VCaP (cell line): Measurements from ENCODE around the gene PGA5.
"Not testable (repeated sequence)": the region's sequence is repeated elsewhere in the genome, so short reads cannot be mapped to it uniquely, and the experiment has no call there.

ENCODE experiments used
- H3K27ac ChIP-seq: fragments of 450-650 bp; 2 replicates; pipeline ENCODE4 v1.5.1; 2017
- TF ChIP-seq, protein P1 (sequence below): fragments of 450-650 bp; conservative IDR thresholded peaks from 2 replicates; pipeline ENCODE4 v1.5.1; 2017; ENCODE audit warnings: mild to moderate bottlenecking, moderate library complexity

The PGA5 gene

DNA sequence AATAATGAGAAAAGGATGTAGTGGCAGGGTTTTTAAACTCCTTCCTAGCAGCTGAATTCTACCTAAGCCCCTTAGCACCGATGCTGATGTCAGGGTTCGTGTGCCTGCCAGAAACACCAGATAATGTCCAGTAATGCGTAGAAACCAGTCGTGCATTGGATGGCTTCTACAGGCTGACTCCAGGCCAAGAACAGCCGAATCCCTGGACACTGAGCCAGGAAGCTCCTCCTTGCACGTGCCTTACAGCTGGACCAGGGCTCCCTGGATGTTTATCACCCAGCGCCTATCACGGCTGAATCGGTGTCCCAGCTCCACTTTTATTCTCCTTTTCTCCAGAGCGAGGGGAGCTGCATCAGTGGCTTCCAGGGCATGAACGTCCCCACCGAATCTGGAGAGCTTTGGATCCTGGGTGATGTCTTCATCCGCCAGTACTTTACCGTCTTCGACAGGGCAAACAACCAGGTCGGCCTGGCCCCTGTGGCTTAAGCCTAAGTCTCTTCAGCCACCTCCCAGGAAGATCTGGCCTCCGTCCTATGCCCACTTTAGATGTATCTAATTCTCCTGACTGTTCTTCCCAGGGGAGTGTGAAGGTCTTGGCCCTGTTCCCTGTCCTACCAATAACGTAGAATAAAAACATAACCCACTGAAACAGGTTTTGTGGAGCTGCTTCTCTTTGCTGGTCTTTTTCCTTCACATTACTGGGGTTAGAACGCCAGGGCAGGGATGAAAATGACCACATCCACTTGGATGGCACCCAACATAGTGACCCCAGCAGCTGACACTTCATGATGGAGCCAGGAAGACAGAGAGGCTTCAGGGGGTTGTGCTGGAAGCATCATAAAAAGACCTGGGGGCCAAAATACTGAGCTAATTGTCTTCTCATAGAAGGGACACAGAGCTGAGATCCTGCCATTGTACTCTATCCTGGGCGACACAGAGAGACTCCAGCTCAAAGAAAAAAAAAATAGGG is 10.1 kb downstream of the PGA5 start:
- not testable (repeated sequence) for H3K27ac ChIP-seq

DNA sequence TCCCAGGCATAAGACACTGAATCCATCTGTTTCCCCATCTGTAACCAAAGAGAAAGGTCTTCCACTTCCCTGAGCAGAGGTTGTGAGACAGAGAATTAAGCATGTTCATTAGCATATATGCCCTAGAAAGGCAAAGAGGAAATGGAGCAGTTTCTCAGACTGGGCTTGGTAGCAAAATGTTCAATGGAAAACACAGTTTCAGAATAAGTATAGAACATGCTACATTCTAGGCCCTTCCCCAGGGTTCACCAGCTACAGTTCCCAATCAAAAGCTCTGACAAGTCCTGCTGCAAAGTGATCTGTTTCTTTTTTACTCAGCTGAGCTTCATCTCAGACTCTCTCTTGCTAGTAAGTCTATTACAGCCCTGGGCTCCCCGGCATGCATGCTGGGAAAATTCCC is 11.4 kb downstream of the PGA5 start:
- H3K27ac ChIP-seq, result not testable (repeated sequence)

DNA sequence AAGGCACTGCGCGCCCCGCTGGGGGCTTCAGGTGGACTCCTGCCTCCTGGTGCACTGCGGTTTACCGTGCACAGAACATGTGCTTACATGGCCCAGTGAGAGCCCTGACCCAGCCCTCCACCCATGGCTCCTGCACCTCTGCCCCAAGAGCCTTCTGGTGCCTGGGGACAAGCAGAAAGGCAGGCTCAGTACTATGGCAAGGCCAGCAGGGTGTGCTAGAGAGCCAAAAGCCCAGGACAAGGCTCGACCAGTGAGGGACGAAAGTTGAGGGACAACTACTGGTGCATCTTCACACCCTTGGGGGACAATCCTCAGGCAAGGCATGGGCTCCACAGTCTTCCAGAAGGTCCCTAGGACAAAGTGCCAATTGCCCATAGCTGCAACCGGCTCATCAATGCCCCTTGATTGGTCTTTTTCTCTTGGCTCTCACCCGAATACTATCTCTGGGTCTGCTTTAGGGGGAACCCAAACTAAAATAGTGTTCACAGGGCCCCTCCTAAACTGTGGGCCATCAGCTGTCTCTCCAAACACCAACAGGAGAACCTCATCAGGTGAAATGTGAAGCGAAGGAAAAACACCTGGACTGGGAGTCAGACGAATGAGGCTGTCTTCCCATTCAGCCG is 13.5 kb downstream of the PGA5 start:
- no peak overlapping the region for H3K27ac ChIP-seq
- TF ChIP-seq, protein P1, sequence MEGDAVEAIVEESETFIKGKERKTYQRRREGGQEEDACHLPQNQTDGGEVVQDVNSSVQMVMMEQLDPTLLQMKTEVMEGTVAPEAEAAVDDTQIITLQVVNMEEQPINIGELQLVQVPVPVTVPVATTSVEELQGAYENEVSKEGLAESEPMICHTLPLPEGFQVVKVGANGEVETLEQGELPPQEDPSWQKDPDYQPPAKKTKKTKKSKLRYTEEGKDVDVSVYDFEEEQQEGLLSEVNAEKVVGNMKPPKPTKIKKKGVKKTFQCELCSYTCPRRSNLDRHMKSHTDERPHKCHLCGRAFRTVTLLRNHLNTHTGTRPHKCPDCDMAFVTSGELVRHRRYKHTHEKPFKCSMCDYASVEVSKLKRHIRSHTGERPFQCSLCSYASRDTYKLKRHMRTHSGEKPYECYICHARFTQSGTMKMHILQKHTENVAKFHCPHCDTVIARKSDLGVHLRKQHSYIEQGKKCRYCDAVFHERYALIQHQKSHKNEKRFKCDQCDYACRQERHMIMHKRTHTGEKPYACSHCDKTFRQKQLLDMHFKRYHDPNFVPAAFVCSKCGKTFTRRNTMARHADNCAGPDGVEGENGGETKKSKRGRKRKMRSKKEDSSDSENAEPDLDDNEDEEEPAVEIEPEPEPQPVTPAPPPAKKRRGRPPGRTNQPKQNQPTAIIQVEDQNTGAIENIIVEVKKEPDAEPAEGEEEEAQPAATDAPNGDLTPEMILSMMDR, result peak; percentile 81

DNA sequence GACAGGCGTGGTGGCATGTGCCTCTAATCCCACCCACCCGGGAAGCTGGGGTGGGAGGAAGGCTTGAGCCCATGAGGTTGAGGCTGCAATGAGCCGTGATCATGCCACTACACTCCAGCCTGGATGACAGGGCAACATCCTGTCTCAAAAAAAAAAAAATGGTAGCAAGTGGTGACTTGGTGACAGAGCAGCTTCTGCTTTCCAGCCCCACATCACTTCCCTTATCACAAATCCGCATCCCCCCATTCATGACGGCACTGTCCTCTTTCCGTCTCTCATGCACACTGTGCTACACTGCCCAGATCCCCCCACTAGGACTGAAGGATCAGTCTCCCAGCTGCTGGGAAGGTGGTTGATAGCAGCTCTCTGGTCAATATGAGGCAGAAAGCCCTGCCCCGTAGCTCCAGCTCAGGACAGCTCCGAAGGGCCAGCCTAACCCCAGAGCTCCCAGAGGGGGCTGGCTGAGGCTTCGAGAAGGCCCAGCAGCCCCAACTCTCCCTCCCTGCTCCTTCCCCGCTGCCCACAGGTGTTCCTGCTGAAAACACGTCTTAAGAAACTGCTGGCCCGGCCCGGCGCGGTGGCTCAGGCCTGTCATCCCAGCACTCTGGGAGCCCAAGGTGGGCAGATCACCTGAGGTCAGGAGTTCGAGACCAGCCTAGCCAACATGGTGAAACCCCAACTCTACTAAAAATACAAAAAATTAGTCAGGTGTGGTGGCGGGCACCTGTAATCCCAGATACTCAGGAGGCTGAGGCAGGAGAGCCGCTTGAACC is 15.9 kb downstream of the PGA5 start:
- TF ChIP-seq, protein P1, result no peak
- no peak overlapping the region for H3K27ac ChIP-seq

GRCh38 chr11:61258546-61258945 is 17.6 kb downstream of the PGA5 start:
- TF ChIP-seq, protein P1, result no peak

GRCh38 chr11:61259363-61259762 is 18.4 kb downstream of the PGA5 start:
- TF ChIP-seq, protein P1, result no peak
- H3K27ac ChIP-seq, result no peak overlapping the region

More at GRCh38 chr11:61258546-61258945, 17.6 kb downstream of the PGA5 start:
- H3K27ac ChIP-seq, result no peak overlapping the region

GRCh38 chr11:61264371-61264770 is 23.4 kb downstream of the PGA5 start:
- TF ChIP-seq, protein P1, result no peak
- H3K27ac ChIP-seq, result no peak overlapping the region

- no peak overlapping the region for H3K27ac ChIP-seq
- TF ChIP-seq, protein P1, result no peak
Measured at GRCh38 chr11:61264795-61265194, 23.8 kb downstream of the PGA5 start.
